Activated CD4-positive, alpha-beta T cell treated with anti-CD3 and anti-CD28 coated beads, Interleukin-2, amount 50 U/mL, for 4 hours (primary cell): ENCODE measurements around the gene CLIC5.
A peak's percentile ranks its signal among the peaks of the same experiment; 100 is the strongest.

Source experiments
- DNase-seq, 2 experiments: peaks; one replicate each; pipeline ENCODE4 v3.0.0-alpha.2; 2020

CLIC5 gene

GRCh38 chr6:45922728-45923351 lies 92.8 kb downstream of the CLIC5 start:
- DNase-seq, result peak; percentile 25 to 29

- no peak for DNase-seq
These were observed 93.9 kb downstream of the CLIC5 start for GRCh38 chr6:45921691-45922281.

GRCh38 chr6:45920819-45921511 lies 94.7 kb downstream of the CLIC5 start:
- DNase-seq, result no peak

GRCh38 chr6:45917439-45917838 lies 98.2 kb downstream of the CLIC5 start:
- no peak for DNase-seq

DNA sequence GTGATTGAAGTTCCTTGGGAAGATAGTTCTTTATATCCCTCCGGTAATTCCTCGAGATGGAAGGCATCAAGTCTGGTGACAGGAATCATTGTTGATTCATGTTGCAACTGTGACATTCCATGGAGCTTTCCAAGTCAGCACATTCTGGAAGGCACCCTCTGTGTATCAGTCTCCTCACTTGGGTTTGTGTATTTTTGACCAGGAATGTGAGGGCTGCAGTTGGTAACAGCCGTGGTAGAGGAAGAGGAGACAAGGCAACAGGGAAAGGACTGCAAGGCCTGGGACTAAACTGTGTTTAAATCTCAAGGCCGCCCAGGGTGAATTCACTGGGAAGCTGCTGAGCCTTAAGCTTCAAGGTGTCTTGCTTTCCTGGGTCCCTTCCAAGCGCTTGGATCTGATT lies 99.0 kb downstream of the CLIC5 start:
- no peak for DNase-seq

DNA sequence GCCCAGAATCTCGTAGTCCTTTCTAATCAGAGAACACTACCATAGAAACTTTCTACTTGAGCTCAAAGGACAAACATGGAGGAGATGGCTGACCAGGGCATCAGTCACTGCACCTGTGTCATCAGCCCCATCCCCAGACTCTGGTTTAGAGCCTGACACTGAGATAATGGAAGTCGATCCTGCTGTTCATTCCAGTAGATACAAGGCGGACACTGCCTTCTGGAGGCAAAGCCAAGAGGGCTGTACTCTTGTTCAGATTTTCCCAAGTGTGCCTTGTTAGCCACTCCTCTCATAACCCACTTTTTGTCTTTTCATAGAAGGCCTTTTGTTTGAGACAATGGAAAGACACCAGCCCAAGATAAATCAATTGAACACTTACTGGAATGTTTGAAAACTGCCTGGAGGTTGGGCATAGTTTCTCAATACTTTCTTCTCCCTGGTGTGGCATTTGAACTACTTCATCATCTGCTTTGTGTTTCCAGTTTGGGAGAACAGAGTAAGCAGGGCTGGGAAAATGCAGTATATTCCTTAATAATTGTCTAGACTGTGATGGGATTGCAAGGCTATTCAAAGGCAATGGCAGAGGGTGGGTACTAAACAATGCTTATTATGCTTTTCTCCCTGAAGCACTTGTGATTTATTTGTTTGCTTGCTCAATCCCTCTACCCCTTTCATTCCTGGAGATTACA lies 99.7 kb downstream of the CLIC5 start:
- DNase-seq, result no peak

DNA sequence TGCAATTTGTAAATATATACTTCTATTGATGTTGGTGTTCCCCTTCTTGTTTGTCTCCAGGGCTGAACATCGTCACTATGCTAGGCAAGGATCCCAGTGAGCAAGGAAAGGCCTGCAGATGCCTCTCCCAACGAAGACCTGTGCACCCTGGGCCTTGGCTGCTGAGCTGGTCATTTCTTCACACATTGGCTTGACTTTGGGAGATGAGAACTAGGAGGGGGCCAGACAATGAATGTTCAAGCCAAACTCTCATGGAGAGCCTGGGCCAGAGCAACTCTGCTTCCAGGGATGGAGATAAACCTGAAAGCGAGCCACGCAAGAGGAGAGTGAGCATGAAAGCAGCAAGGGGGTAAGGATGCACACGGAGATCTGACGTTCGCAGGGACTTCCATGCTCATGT lies 104.0 kb downstream of the CLIC5 start:
- no peak for DNase-seq

DNA sequence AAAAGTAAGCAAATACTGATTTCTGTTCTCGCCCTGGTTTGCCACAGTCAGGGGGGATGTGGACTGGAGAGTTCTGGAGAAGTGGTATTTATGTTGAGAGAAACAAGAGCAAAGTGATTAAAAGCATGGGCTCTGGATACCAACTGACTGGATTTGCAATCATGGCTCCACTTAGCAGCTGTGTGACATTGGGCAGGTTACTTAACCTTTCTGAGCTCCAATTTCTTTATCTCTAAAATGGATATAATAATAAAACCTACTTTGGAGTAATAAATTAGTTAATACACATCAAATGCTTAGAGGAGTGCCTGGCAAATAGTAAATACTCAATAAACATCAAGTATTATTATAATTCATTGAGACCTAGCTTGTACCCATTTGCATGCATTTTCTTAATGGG lies 111.7 kb downstream of the CLIC5 start:
- DNase-seq, result no peak

DNA sequence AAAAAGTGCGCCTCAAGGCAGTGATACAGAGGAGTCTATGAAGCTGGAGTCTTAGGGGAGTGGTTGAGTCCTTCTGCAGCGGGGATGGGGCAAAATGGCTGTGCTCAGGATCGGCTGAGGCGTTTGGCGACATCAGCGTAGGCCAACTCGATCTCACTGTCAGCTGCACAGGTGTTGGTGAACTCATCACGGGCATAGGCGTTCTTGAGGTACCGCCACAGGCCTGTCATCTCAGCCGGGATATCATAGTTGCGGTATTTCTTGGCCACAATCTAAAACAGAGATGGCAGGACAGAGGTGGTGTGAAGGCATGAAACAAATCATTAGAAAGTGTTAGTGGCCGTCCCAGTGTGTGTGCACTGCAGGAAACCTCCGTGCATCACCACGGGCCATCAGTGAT lies 112.7 kb downstream of the CLIC5 start:
- DNase-seq, result no peak

DNA sequence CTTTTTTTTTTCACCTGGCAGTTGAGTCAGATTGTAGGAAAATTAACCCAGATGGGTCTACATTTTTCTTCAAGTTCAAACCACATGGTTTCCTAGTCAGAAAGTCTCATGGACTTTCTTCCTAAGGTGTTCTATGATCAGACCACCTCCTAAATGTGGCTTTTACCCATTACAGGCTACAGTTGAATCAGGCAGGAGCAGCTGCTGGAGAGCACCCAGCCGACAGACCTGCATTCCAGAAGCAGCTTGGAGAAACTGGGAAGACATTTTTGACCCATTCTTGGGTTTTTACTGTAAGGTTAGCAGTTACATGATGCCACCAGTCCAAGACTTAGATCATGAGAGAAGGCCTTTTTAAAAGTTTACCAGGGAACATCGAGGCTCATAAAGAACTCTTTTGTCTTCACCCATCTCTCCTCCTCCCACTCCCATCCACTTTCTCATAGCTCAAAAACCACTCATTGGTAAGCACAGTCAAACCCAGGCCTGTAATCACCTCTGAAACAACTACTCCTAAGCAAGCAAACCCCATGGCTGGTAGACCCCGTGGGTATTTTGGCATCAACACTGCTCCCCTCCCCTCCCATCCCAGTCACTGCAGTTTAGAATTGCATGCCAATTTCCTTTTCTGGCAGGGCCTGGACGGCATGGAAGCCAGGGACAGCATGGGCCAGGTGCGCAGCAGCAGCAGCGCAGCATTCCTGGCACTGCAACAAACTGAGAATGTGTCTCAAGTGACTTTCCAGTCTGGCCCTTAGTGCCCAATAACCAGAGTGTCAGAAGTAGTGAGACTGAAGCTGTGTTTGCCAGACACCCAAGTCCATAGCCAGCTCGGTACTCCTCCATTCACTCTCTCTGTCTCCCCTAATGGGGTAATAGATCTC lies 113.7 kb downstream of the CLIC5 start:
- no peak for DNase-seq

DNA sequence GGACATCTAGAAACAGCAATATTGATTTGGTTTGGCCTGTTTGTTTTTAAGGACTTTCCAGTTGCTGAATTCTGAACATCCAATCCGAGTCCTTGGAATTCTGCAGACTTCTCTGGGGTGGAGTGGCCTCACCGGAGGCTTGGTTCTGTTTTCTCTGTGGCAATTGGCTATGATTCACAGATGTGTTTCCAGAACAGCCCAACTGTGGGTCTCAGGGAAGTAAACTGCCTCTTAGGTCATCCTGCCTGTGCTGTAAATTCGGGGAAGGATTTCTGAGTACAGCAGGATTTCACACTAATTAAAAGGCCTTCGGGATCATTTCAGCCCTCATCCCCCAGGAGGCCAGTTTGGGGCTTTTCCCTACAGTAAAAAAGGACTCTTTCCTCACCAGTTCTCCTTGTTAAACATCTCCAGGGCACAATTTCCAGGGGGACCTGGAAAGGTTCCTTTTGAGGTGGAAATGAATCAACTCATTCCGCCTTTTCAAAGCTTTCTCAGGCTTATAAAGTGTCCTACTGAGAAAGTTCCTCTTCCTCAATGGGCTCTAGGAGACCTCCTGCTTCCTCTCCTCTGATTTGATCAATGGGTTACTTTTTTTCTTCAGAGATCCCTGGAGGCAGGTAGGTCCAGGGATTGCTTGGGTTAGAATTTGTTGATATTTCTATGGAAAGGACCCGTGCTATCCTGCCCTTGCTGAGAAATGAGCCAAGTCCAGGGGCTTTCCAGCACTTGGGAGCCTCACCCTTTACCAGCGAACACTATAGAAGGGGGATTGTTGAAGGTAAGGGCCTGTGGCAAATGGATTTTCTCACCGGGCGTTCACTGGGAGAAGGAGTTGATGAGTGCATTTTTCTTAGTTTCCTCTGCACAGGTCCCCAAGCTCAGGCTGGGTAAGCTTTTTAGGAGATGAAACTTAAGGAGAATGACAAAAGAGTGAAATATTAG lies 114.6 kb downstream of the CLIC5 start:
- no peak for DNase-seq

- no peak for DNase-seq
These were observed 116.0 kb downstream of the CLIC5 start for GRCh38 chr6:45899683-45899946.

GRCh38 chr6:45898941-45899682 lies 116.5 kb downstream of the CLIC5 start:
- DNase-seq, result no peak

- DNase-seq, result no peak
These were observed 118.7 kb downstream of the CLIC5 start for GRCh38 chr6:45896783-45897441.

GRCh38 chr6:45895569-45895968 lies 120.1 kb downstream of the CLIC5 start:
- no peak for DNase-seq

DNA sequence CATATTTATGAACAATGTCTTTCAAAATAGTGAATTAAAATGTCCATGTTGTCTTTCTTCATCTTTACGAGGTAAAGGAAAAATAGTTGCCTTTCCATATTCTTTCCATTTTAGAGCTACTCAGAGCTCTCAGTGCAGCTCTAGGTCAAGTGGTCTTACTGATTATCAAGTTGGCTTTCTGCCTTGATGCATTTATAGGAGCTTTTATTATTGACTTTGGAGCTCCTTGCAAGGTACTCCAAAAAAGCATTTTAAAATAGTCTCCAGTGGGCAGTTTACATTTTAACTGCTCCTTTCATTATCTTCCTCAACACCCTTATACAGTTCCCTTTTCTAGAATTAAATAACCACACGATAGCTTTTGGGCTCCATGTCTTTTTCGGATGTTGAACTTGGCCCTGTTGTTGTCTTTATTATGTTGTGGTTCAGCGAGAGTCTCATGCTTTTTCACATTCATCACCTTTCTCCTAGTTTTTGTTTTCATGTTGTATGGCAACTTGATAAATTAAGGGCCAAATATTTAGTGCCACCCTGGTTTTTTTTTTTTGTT lies 122.9 kb downstream of the CLIC5 start:
- DNase-seq, result no peak

- no peak for DNase-seq
These were observed 123.5 kb downstream of the CLIC5 start for GRCh38 chr6:45892196-45892595.

- DNase-seq, result no peak
These were observed 128.9 kb downstream of the CLIC5 start for GRCh38 chr6:45886776-45887175.

GRCh38 chr6:45884336-45884735 lies 131.3 kb downstream of the CLIC5 start:
- no peak for DNase-seq

GRCh38 chr6:45882671-45883070 lies 133.0 kb downstream of the CLIC5 start:
- no peak for DNase-seq
